Body of pancreas (tissue), 4 donors: Measurements from ENCODE around the gene C19orf81. TPM values are rescaled to one million over a fixed set of nuclear protein-coding genes. Genes with fewer than 3 reads are reported as not detected.

Experiments used
- ATAC-seq: fragments of 150-250 bp; one replicate; pipeline ENCODE4 v1.9.1; 2016
- DNase-seq, 4 donors: peaks; one replicate each; pipeline ENCODE4 v3.0.0-alpha.2; 2019
- H3K27ac ChIP-seq, 4 donors: fragments of 200-600 bp; sonication (generic); 1 replicate in 3 of 4; 2 replicates in 1 of 4; pipeline versions ENCODE4 v1.5.1 to v1.6.1; 2016 to 2019; ENCODE audit warnings: mild to moderate bottlenecking in 1 of 4, mixed read lengths in 1 of 4, moderate library complexity in 1 of 4
- H3K27me3 ChIP-seq, 2 donors: fragments of 200-600 bp; sonication (generic); one replicate each; pipeline ENCODE4 v1.6.0; 2016; ENCODE audit warnings: mild to moderate bottlenecking in 1 of 2
- H3K36me3 ChIP-seq, 2 donors: fragments of 200-600 bp; sonication (generic); replicated peaks in 1 of 2; 2 replicates each; pipeline ENCODE4 v1.5.1; 2016; ENCODE audit warnings: low read depth in 2 of 2; ENCODE audit not compliant: insufficient read depth in 1 of 2
- H3K4me1 ChIP-seq: fragments of 200-600 bp; sonication (generic); one replicate; pipeline ENCODE4 v1.6.0; 2016
- H3K4me3 ChIP-seq, 2 donors: fragments of 200-600 bp; sonication (generic); 1 replicate in 1 of 2; 2 replicates in 1 of 2; pipeline ENCODE4 v1.5.1; 2016 to 2019
- H3K9me3 ChIP-seq, 3 donors: fragments of 200-600 bp; sonication (generic); 1 replicate in 2 of 3; 2 replicates in 1 of 3; pipeline ENCODE4 v1.5.1; 2016
- POLR2A ChIP-seq, 3 donors: fragments of 450-650 bp; IDR thresholded peaks; one replicate each; pipeline ENCODE4 v1.6.1; 2016; ENCODE audit warnings: antibody characterized with exemption in 3 of 3, mild to moderate bottlenecking in 2 of 3
- WGBS, 2 donors: methylation state at CpG; one replicate each; pipeline ENCODE4 v1.1.5; 2017; 5-methylcytosine and 5-hydroxymethylcytosine counted together
- intact Hi-C: fragments of 100-400 bp; cut with DNase I; formaldehyde crosslinking; loops from one replicate; pipeline ENCODE4 v1.15.1; 2023
- total RNA-seq, 2 donors: library from RNA; depleted of rRNA; stranded (reverse); fragments of >200 nt; gene quantifications; one replicate each; pipeline ENCODE4 v1.1.0, GENCODE V29; 2016
- TF ChIP-seq, protein P1 (sequence below), 7 experiments: fragments of 450-650 bp in 4 of 7; fragments of 200-600 bp in 3 of 7; sonication (generic) in 3 of 7; IDR thresholded peaks; one replicate each; pipeline ENCODE4 v1.5.1; 2016 to 2019; ENCODE audit warnings: antibody characterized with exemption in 7 of 7

The C19orf81 gene
- total RNA-seq, 2 donors from 2014 or later, result not detected

DNA sequence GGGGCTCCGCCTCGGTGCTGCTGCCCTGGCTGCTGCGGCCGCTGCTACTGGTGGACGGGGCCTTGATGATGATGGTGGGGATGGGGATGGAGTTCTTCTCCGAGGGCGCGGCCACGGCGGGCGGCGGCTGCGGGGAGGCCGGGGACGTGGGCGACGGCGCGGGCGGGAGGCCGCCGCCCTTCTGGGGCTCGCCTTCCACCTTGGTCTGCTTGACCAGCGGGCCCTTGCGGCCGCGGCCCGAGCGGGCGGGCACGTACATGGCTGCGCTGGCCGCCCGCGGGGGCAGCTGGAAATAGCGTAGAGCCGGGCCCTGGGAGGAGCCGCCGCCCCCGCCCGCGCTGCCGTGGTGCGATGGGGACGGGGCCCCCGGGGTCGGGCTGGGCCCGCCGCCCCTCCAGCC lies 19.2 kb downstream of the C19orf81 start:
- no peak overlapping the region for H3K4me3 ChIP-seq
- intact Hi-C loops, result no loop called here
- 3% methylated on average over 27 of the region's 49 CpGs; no CpG with 5 or more reads in 1 of the 2 donors for WGBS, 2 donors
- H3K36me3 ChIP-seq, result no peaks in the 10 kb centered on the region
- H3K4me1 ChIP-seq, result peaks cover 10% of the 10 kb centered on the region
- no peaks in the 10 kb centered on the region for H3K9me3 ChIP-seq
- no peak overlapping the region for H3K27ac ChIP-seq
- DNase-seq (no peak), ATAC-seq (no peak)
- peaks cover 6 to 35% of the 10 kb centered on the region in 2 donors for H3K27me3 ChIP-seq
- TF ChIP-seq, protein P1, sequence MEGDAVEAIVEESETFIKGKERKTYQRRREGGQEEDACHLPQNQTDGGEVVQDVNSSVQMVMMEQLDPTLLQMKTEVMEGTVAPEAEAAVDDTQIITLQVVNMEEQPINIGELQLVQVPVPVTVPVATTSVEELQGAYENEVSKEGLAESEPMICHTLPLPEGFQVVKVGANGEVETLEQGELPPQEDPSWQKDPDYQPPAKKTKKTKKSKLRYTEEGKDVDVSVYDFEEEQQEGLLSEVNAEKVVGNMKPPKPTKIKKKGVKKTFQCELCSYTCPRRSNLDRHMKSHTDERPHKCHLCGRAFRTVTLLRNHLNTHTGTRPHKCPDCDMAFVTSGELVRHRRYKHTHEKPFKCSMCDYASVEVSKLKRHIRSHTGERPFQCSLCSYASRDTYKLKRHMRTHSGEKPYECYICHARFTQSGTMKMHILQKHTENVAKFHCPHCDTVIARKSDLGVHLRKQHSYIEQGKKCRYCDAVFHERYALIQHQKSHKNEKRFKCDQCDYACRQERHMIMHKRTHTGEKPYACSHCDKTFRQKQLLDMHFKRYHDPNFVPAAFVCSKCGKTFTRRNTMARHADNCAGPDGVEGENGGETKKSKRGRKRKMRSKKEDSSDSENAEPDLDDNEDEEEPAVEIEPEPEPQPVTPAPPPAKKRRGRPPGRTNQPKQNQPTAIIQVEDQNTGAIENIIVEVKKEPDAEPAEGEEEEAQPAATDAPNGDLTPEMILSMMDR (IDR thresholded peaks at IDR 0.05), result no peak
- no peak for TF ChIP-seq POLR2A (IDR thresholded peaks at IDR 0.05)

DNA sequence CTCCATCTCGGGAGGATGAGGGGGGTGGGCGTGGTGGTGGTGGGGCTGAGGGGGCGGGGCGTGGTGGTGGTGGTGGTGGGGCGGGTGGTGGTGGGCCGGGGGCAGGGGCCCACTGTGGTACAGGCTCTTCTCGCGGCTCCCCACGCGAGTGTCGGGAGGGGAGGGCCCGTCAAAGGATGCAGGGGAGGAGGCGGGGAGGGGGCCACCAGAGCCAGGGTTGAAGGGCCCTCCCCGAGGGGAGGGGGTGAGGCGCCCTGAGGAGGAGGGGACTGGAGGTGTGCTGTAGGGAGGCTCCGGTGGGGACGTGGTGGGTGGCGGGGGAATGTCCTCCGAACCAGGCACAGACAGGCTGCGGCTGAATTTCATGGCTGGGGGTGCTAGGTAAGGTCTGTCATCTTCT lies 19.6 kb downstream of the C19orf81 start:
- H3K27ac ChIP-seq, result no peak overlapping the region
- DNase-seq, result no peak
- ATAC-seq, result no peak
- H3K27me3 ChIP-seq, result peaks cover 6 to 35% of the 10 kb centered on the region in 2 donors
- H3K4me3 ChIP-seq, result no peak overlapping the region
- no peak for TF ChIP-seq POLR2A (IDR thresholded peaks at IDR 0.05)
- TF ChIP-seq, protein P1 (IDR thresholded peaks at IDR 0.05), result no peak
- intact Hi-C loops, result no loop called here
- H3K4me1 ChIP-seq, result peaks cover 10% of the 10 kb centered on the region
- WGBS, 2 donors, result 31 to 44% methylated on average over 10 to 16 of the region's 20 CpGs
- H3K9me3 ChIP-seq, result no peaks in the 10 kb centered on the region
- no peaks in the 10 kb centered on the region for H3K36me3 ChIP-seq

DNA sequence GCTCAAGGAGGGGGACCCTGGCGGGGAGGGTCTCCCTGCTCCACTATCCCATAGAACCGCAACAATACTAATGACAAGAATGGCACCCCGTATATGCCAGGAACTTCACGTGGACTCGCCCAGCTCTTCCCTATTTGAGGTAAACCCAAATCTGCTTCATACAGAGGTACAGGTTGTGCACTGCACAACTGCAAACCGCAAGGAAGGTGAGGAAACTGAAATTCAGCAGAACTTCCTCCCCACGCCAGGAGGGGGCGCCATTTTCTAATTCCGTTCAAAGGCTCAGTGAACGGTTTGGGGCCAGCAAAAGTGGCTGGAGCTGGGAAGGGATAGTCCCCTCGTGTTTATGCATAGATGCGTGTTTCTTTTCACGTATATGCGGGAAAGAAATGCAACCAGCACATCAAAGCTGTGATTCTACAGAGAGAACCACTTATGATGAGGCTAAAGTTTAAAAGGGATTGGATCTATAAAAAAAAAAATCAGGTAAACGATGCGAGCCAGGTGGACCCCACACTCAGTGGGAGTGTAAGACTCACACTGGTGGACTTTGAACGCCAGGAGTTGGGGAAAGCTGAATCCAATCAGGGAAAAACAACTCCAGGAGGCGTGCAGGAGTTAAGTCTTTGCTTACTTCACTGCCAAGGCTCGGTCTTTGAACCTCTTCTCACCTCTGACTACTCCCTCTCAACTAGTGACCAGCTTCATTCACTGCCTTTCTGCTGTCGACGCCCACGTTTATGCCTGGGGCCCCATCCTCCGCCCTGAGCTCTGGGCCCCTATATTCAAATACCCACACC lies 20.3 kb downstream of the C19orf81 start:
- intact Hi-C loops, result no loop called here
- WGBS, 2 donors, result 24 to 25% methylated on average over 21 to 23 of the region's 23 CpGs
- no peak for ATAC-seq
- no peak overlapping the region for H3K27ac ChIP-seq
- TF ChIP-seq, protein P1 (IDR thresholded peaks at IDR 0.05), result peak; percentile 33 to 60 (median 52)
- no peak for TF ChIP-seq POLR2A (IDR thresholded peaks at IDR 0.05)
- peak in 3 of 4 donors; percentile 10 to 43 (median 27) for DNase-seq
- H3K27me3 ChIP-seq, result peaks cover 6 to 35% of the 10 kb centered on the region in 2 donors
- peaks cover 10% of the 10 kb centered on the region for H3K4me1 ChIP-seq
- H3K4me3 ChIP-seq, result no peak overlapping the region
- no peaks in the 10 kb centered on the region for H3K9me3 ChIP-seq
- H3K36me3 ChIP-seq, result no peaks in the 10 kb centered on the region

DNA sequence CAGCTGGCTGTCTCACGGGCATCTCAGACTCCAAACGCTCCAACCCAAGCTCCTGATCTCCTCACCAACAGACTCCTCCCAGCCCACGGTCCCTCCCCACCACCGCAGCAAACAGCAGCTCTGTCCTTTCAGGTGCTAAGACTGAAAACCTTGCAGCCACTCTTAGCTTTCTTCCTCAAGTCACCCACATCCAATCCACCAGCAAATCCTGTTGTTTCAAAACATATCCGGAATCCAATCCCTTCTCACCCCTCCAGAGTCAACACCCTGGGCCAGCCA lies 20.8 kb downstream of the C19orf81 start:
- intact Hi-C loops, result no loop called here
- H3K4me3 ChIP-seq, result no peak overlapping the region
- H3K9me3 ChIP-seq, result no peaks in the 10 kb centered on the region
- ATAC-seq (no peak), DNase-seq (no peak)
- H3K36me3 ChIP-seq, result no peaks in the 10 kb centered on the region
- H3K27me3 ChIP-seq, result peaks cover 6 to 35% of the 10 kb centered on the region in 2 donors
- no peak overlapping the region for H3K27ac ChIP-seq
- H3K4me1 ChIP-seq, result peaks cover 10% of the 10 kb centered on the region
- WGBS, 2 donors, result 13 to 16% methylated on average over 5 of the region's 5 CpGs
- TF ChIP-seq POLR2A (IDR thresholded peaks at IDR 0.05), result no peak
- TF ChIP-seq, protein P1 (IDR thresholded peaks at IDR 0.05), result no peak

DNA sequence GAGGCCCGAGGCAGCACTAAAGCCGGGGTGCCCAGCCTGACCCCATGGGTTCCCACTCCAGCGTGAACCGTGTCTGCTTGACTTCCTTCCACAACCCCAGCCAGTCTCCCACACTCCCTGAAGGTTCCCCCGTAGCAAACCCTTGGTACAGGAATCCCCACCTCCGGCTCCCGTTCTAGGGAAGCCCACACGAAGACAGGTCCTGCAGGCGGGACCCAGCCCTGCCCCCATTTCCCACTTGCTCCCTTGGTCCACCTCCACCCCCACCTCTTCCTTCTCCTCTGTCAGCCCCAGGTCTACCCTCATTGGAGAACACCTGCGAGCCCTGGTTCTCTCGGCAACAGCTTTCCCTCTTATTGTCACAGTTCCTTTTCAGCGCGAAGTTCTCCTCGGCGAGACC lies 23.9 kb downstream of the C19orf81 start:
- no peaks in the 10 kb centered on the region for H3K9me3 ChIP-seq
- 9 to 22% methylated on average over 12 to 15 of the region's 15 CpGs for WGBS, 2 donors
- no peak overlapping the region for H3K4me3 ChIP-seq
- ATAC-seq, result no peak
- peaks cover 0 to 21% of the 10 kb centered on the region in 2 donors for H3K27me3 ChIP-seq
- no peaks in the 10 kb centered on the region for H3K4me1 ChIP-seq
- TF ChIP-seq POLR2A (IDR thresholded peaks at IDR 0.05), result no peak
- TF ChIP-seq, protein P1 (IDR thresholded peaks at IDR 0.05), result no peak
- H3K27ac ChIP-seq, result no peak overlapping the region
- H3K36me3 ChIP-seq, result no peaks in the 10 kb centered on the region
- intact Hi-C loops, result no loop called here
- DNase-seq, result no peak
